ENCODE results near the gene STH.

The STH gene

GRCh38 chr17:45974916-45975630 lies 24.0 kb upstream of the STH start:
- Histone ChIP-seq H4K20me1 (ENCODE audit: control insufficient read depth, insufficient read depth, low read depth, low read length) (no peaks in the 10 kb centered on the region), H3K79me2 (ENCODE audit: control insufficient read depth, low read length) (no peaks in the 10 kb centered on the region), H3K4me1 (ENCODE audit: control insufficient read depth, low read length) (peaks cover 11% of the 10 kb centered on the region), H3F3A (ENCODE audit: control insufficient read depth, insufficient read depth) (no peaks in the 10 kb centered on the region), H3K4me2 (ENCODE audit: low read length) (peak overlapping the region; percentile 9; the same call in 1 of the 2 replicates), H3K27me3 (ENCODE audit: control insufficient read depth, low read length) (peaks cover 12% of the 10 kb centered on the region; the same call in 1 of the 2 replicates), H3K36me3 (ENCODE audit: control insufficient read depth, low read length) (no peaks in the 10 kb centered on the region), H3K4me3 (ENCODE audit: low read length) (no peak overlapping the region), H3K9me2 (replicated peaks; ENCODE audit: control insufficient read depth, low read length) (no peaks in the 10 kb centered on the region), H3K9me3 (ENCODE audit: control insufficient read depth, insufficient read depth, low read length) (no peaks in the 10 kb centered on the region), H3K27ac (ENCODE audit: low read depth, low read length) (no peak overlapping the region)
- no peak for TF ChIP-seq EZH2phosphoT487 (IDR thresholded peaks at IDR 0.05; ENCODE audit: borderline replicate concordance, low read length)
- TF ChIP-seq CTCF (IDR thresholded peaks at IDR 0.05; ENCODE audit: low read depth, low read length, poor library complexity, severe bottlenecking): no peak

GRCh38 chr17:45975640-45976295 lies 23.3 kb upstream of the STH start:
- Histone ChIP-seq H3K9me2 (replicated peaks; ENCODE audit: control insufficient read depth, low read length) (no peaks in the 10 kb centered on the region), H3K27me3 (ENCODE audit: control insufficient read depth, low read length) (peaks cover 12% of the 10 kb centered on the region; the same call in 1 of the 2 replicates), H3K4me2 (ENCODE audit: low read length) (peak overlapping the region; percentile 9; the same call in 1 of the 2 replicates), H3K4me1 (ENCODE audit: control insufficient read depth, low read length) (peaks cover 11% of the 10 kb centered on the region), H3K4me3 (ENCODE audit: low read length) (no peak overlapping the region), H4K20me1 (ENCODE audit: control insufficient read depth, insufficient read depth, low read depth, low read length) (no peaks in the 10 kb centered on the region), H3K79me2 (ENCODE audit: control insufficient read depth, low read length) (no peaks in the 10 kb centered on the region), H3K27ac (ENCODE audit: low read depth, low read length) (no peak overlapping the region), H3K9me3 (ENCODE audit: control insufficient read depth, insufficient read depth, low read length) (no peaks in the 10 kb centered on the region), H3F3A (ENCODE audit: control insufficient read depth, insufficient read depth) (no peaks in the 10 kb centered on the region), H3K36me3 (ENCODE audit: control insufficient read depth, low read length) (no peaks in the 10 kb centered on the region)
- no peak for TF ChIP-seq CTCF (IDR thresholded peaks at IDR 0.05; ENCODE audit: low read depth, low read length, poor library complexity, severe bottlenecking)

- no peaks in the 10 kb centered on the region for H3K79me2 ChIP-seq (ENCODE audit: control insufficient read depth, low read length)
- no peak overlapping the region for H3K4me3 ChIP-seq (ENCODE audit: low read length)
- H3K27ac ChIP-seq (ENCODE audit: low read depth, low read length): no peak overlapping the region
- no peaks in the 10 kb centered on the region for H3K9me3 ChIP-seq (ENCODE audit: control insufficient read depth, insufficient read depth, low read length)
- H3K36me3 ChIP-seq (ENCODE audit: control insufficient read depth, low read length): no peaks in the 10 kb centered on the region
- peaks cover 12% of the 10 kb centered on the region; the same call in 1 of the 2 replicates for H3K27me3 ChIP-seq (ENCODE audit: control insufficient read depth, low read length)
- H3K4me2 ChIP-seq (ENCODE audit: low read length): no peak overlapping the region
- no peak for TF ChIP-seq CTCF (IDR thresholded peaks at IDR 0.05; ENCODE audit: low read depth, low read length, poor library complexity, severe bottlenecking)
- no peak for TF ChIP-seq EZH2phosphoT487 (IDR thresholded peaks at IDR 0.05; ENCODE audit: borderline replicate concordance, low read length)
- no peaks in the 10 kb centered on the region for H4K20me1 ChIP-seq (ENCODE audit: control insufficient read depth, insufficient read depth, low read depth, low read length)
- H3K4me1 ChIP-seq (ENCODE audit: control insufficient read depth, low read length): peaks cover 11% of the 10 kb centered on the region
- no peaks in the 10 kb centered on the region for H3K9me2 ChIP-seq (replicated peaks; ENCODE audit: control insufficient read depth, low read length)
- no peaks in the 10 kb centered on the region for H3F3A ChIP-seq (ENCODE audit: control insufficient read depth, insufficient read depth)
These were observed 22.7 kb upstream of the STH start for GRCh38 chr17:45976391-45976754.
